IMR-90 (cell line): ENCODE data around the gene USP9Y.

Source experiments
- BHLHE40 ChIP-seq: fragments of 150-350 bp; IDR thresholded peaks from 2 replicates; pipeline ENCODE4 v1.6.1; 2016; ENCODE audit warnings: mild to moderate bottlenecking, low read depth, low read length
- MXI1 ChIP-seq: IDR thresholded peaks from 2 replicates; pipeline ENCODE4 v1.6.1; 2012; ENCODE audit warnings: low read depth, mild to moderate bottlenecking, low read length, moderate library complexity, borderline replicate concordance
- POLR2A ChIP-seq: IDR thresholded peaks from 2 replicates; pipeline ENCODE4 v1.6.1; 2012; ENCODE audit warnings: mild to moderate bottlenecking, low read depth, low read length
- SMC3 ChIP-seq: fragments of 150-350 bp; IDR thresholded peaks from 2 replicates; pipeline ENCODE4 v1.6.1; 2016; ENCODE audit warnings: low read depth, mild to moderate bottlenecking, antibody characterized with exemption, low read length, moderate library complexity
- USF2 ChIP-seq: fragments of 150-350 bp; IDR thresholded peaks from 2 replicates; pipeline ENCODE4 v1.6.1; 2017; ENCODE audit warnings: mild to moderate bottlenecking, antibody characterized with exemption, low read length, low read depth
- TF ChIP-seq, protein P1 (sequence below): conservative IDR thresholded peaks from 2 replicates; pipeline ENCODE4 v1.5.1; 2012; ENCODE audit warnings: mild to moderate bottlenecking, low read depth, low read length, improper control_type of control experiment

DNA sequence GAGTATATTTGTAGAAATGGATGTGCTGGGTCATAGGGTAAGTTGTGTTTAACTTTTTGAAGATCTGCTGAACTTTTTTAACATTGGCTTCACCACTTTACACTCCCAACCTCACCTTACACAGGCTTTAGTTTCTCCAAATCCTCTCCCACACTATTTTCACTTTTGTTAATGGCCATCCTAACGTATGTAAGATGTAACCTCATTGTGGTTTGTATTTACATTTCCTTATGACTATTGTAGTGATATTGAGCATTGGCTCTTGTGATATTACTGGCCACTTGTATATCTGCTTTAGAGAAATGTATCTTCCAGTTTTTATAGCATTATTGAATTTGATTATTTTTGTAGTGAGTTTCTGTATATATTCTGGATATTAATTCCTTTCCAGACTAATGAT, 93.0 kb downstream of the USP9Y start:
- TF ChIP-seq, protein P1, sequence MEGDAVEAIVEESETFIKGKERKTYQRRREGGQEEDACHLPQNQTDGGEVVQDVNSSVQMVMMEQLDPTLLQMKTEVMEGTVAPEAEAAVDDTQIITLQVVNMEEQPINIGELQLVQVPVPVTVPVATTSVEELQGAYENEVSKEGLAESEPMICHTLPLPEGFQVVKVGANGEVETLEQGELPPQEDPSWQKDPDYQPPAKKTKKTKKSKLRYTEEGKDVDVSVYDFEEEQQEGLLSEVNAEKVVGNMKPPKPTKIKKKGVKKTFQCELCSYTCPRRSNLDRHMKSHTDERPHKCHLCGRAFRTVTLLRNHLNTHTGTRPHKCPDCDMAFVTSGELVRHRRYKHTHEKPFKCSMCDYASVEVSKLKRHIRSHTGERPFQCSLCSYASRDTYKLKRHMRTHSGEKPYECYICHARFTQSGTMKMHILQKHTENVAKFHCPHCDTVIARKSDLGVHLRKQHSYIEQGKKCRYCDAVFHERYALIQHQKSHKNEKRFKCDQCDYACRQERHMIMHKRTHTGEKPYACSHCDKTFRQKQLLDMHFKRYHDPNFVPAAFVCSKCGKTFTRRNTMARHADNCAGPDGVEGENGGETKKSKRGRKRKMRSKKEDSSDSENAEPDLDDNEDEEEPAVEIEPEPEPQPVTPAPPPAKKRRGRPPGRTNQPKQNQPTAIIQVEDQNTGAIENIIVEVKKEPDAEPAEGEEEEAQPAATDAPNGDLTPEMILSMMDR: no peak
- no peak for TF ChIP-seq POLR2A
- no peak for TF ChIP-seq USF2
- no peak for TF ChIP-seq BHLHE40
- TF ChIP-seq MXI1: no peak
- no peak for TF ChIP-seq SMC3
